ENCODE results near the gene PRKD2.

DNA sequence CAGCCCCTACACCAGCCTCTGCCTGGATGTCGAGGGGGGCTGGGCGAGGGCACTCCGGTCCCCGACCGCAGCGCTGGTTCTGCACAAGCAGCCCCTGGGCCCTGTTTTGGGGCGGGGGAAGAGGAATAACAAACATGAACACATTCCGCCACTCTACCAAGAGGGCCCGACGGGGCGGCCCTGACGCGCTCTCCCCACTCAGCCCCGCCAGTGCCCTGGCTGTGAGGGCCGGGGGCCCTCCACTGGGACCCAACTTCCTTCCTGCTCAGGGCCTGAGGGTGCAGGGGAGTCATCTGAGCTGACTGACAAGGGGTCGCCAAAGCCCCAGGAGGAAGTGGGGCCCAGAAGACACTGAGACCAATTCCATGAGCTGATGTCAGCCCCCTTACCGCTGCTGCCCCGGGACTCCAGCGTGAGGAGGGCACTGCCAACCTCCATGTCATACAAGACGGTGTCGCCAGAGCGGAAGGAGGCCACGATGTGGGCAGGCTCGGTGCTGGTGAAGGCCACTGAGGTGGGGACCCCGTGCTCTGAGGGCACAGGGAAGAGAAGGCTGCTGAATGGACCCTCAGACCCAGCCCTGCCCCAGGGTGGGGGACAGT lies 5.6 kb upstream of the PRKD2 start:
- TF ChIP-seq, protein P1, sequence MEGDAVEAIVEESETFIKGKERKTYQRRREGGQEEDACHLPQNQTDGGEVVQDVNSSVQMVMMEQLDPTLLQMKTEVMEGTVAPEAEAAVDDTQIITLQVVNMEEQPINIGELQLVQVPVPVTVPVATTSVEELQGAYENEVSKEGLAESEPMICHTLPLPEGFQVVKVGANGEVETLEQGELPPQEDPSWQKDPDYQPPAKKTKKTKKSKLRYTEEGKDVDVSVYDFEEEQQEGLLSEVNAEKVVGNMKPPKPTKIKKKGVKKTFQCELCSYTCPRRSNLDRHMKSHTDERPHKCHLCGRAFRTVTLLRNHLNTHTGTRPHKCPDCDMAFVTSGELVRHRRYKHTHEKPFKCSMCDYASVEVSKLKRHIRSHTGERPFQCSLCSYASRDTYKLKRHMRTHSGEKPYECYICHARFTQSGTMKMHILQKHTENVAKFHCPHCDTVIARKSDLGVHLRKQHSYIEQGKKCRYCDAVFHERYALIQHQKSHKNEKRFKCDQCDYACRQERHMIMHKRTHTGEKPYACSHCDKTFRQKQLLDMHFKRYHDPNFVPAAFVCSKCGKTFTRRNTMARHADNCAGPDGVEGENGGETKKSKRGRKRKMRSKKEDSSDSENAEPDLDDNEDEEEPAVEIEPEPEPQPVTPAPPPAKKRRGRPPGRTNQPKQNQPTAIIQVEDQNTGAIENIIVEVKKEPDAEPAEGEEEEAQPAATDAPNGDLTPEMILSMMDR (IDR thresholded peaks at IDR 0.05), result no peak
- TF ChIP-seq POLR2A (IDR thresholded peaks at IDR 0.05), result no peak
